BLaER1 (cell line): Measurements from ENCODE around the gene PGS1.

Experiments used
- H3K27ac ChIP-seq: shearing (Covaris generic); formaldehyde crosslinking; 2 replicates; pipeline ENCODE4 v1.8.1; 2022
- H3K27me3 ChIP-seq: shearing (Covaris generic); formaldehyde crosslinking; 2 replicates; pipeline ENCODE4 v1.8.1; 2022
- H3K36me3 ChIP-seq: shearing (Covaris generic); formaldehyde crosslinking; 2 replicates; pipeline ENCODE4 v1.8.1; 2022
- H3K4me1 ChIP-seq: shearing (Covaris generic); formaldehyde crosslinking; 2 replicates; pipeline ENCODE4 v1.8.1; 2022
- H3K4me2 ChIP-seq: shearing (Covaris generic); formaldehyde crosslinking; 2 replicates; pipeline ENCODE4 v1.8.1; 2022
- H3K4me3 ChIP-seq: shearing (Covaris generic); formaldehyde crosslinking; 2 replicates; pipeline ENCODE4 v1.8.1; 2022
- H3K9ac ChIP-seq: shearing (Covaris generic); formaldehyde crosslinking; 2 replicates; pipeline ENCODE4 v1.8.1; 2022
- H3K9me3 ChIP-seq: shearing (Covaris generic); formaldehyde crosslinking; 2 replicates; pipeline ENCODE4 v1.8.1; 2022
- H4K20me1 ChIP-seq: shearing (Covaris generic); formaldehyde crosslinking; 2 replicates; pipeline ENCODE4 v1.8.1; 2022
- Cebpa-rat ChIP-seq: shearing (Covaris generic); IDR thresholded peaks from 2 replicates; pipeline ENCODE4 v1.8.1; 2022

Gene PGS1

DNA sequence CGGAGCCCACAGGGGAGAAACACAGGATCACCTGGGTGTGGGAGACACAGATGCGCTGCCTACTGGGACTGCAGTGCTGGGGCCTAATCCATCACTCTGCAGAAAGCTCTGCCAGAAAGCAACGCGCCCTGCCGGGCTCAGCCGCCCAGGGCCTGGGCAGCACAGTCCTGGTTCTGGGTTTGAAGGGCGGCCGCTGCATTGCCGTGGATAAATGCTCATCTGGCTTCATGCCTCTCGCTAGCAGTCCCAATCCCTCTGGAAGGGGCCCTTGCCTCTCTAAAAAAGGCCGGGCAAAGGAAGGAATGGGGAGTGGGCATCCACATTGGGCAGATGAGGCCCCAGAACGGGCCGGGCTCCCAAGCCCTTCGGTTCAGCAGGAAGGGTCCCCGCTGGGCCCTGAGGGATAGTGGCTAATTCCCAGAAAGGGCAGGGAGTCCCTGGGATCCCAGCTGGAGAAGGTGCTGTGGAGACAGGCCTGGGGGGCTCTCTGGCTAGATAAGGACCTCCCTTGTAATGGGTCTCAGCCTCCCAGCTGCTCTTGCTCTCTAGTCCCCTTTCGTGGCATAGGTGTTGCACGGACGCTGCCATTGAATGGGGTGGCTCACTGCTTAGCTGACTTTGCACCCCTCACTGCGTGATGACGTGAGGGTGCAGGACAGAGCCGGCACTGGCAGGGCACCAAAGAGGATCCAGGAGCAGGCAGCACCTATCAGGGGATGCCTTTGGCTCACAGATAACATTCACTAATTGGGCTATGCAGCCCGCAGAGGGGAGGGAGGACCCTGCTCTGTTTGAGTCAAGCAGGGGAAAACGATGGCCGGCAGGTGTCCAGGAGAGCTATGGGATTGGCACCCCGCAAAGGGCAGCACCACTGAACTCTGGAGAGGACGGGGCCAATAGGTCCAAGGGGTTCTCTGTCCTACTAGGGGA lies 88.6 kb downstream of the PGS1 start:
- H3K27ac ChIP-seq = no peak overlapping the region
- no peak overlapping the region for H3K9ac ChIP-seq
- no peaks in the 10 kb centered on the region for H3K36me3 ChIP-seq
- no peak overlapping the region for H3K4me3 ChIP-seq
- H3K9me3 ChIP-seq = peaks cover 13% of the 10 kb centered on the region
- H3K4me1 ChIP-seq = peaks cover 3% of the 10 kb centered on the region
- TF ChIP-seq Cebpa-rat = no peak
- no peak overlapping the region for H3K4me2 ChIP-seq
- H3K27me3 ChIP-seq = no peaks in the 10 kb centered on the region
- no peaks in the 10 kb centered on the region for H4K20me1 ChIP-seq

DNA sequence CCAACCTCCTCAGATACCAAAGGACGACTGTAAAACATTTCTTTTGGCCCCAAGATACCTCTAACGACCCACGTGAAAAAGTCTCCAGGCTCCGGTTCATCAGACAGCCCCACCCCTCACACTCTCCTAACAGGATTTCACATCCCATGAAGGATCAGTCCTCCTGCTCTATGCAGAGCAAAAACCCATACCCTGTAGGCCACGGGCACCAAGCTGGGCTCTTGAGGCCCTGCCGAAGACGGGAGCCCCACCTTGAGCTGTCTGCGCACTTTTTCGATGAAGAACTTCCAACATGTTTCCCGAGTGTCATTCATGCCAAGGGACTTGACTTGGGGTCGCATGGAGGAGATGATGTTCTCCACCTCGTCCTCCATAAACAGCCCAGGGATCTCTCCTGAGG lies 89.9 kb downstream of the PGS1 start:
- Histone ChIP-seq H3K4me2 (no peak overlapping the region), H3K36me3 (no peaks in the 10 kb centered on the region), H3K27ac (no peak overlapping the region), H3K4me1 (peaks cover 16% of the 10 kb centered on the region), H3K27me3 (no peaks in the 10 kb centered on the region), H3K4me3 (no peak overlapping the region), H4K20me1 (no peaks in the 10 kb centered on the region), H3K9ac (no peak overlapping the region), H3K9me3 (peaks cover 13% of the 10 kb centered on the region)
- no peak for TF ChIP-seq Cebpa-rat

DNA sequence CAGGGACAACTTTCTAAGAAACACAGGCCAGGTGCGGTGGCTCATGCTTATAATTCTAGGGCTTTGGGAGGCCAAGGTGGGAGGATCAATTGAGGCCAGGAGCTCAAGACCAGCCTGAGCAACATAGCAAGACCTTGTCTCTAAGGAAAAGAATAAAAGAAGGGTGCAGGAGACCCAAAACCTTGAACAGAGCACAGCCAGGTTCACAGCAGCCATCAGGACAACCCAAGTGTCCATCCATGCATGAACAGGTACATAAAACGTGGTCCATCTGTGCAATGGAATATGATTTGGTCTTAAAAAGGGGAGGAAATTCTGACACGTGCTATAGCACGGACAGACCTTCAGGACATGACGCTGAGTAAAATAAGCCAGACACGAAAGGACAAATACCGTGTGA lies 91.0 kb downstream of the PGS1 start:
- H3K9ac ChIP-seq = no peak overlapping the region
- peaks cover 26% of the 10 kb centered on the region for H3K4me1 ChIP-seq
- H3K9me3 ChIP-seq = peaks cover 12% of the 10 kb centered on the region
- H3K27me3 ChIP-seq = peaks cover 3% of the 10 kb centered on the region; the same call in 1 of the 2 replicates
- no peaks in the 10 kb centered on the region for H4K20me1 ChIP-seq
- H3K4me3 ChIP-seq = no peak overlapping the region
- H3K4me2 ChIP-seq = no peak overlapping the region
- no peaks in the 10 kb centered on the region for H3K36me3 ChIP-seq
- no peak overlapping the region for H3K27ac ChIP-seq
- TF ChIP-seq Cebpa-rat = no peak

DNA sequence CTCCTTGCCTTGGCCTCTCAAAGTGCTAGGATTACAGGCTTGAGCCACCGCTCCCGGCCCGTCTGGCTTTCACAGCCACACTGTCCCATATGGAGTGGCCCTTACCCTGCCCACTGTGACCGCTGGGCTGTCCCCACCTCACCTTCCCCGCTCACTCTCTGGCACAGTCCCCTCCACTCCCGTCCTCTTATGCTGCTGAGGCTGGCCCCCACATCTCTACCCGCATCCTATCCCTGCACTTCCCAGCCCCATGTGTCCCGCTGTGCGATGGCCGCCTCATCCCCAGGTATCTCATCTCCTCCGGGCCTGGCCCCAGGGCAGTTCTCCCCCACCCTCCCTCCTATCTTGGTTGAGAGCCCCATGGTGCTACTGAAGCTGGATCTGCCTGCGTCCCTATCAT lies 93.2 kb downstream of the PGS1 start:
- no peak overlapping the region for H3K4me3 ChIP-seq
- no peak for TF ChIP-seq Cebpa-rat
- H3K9me3 ChIP-seq = peaks cover 16% of the 10 kb centered on the region; the same call in 1 of the 2 replicates
- no peaks in the 10 kb centered on the region for H4K20me1 ChIP-seq
- no peak overlapping the region for H3K27ac ChIP-seq
- H3K4me2 ChIP-seq = no peak overlapping the region
- peaks cover 41% of the 10 kb centered on the region for H3K4me1 ChIP-seq
- H3K36me3 ChIP-seq = no peaks in the 10 kb centered on the region
- H3K27me3 ChIP-seq = peaks cover 8% of the 10 kb centered on the region; the same call in 1 of the 2 replicates
- no peak overlapping the region for H3K9ac ChIP-seq

DNA sequence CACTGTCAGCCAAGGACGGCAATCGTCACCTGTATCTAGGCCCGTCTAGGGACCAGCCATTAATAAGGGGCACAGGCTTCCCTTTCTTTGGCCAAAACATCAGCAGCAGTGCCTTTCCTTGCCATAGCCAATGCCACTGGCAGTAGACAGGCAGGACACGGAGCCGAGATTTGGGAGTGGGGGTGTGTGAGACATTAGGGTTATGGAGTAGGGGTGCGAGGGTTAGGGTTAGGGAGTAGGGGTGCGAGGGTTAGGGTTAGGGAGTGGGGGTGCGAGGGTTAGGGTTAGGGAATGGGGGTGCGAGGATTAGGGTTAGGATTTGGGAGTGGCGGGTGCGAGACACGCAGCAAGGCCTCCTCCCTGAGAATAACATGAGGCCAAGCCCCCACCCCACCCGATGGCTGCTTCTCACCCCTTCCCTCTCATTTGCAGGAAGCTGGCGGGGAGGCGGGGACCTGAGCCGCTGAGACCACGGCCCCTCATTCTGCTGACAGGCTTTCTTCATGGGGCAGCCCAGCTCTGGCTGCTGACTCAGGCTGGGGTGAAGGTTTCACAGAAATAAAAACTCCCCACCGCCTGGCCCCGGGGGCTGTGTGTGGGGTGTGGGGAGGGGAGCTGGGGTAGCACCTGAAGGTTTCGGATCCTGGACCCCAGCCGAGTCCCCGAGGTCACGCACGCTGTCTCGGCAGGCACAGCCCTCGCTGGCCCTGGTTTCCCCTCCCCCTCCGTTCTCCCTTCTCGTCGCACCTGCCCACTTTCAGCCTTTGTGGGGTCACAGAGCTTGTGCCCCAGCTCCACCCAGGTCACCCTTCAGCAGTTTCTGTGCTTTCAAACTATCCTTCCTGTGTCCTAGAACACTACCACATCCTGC lies 93.8 kb downstream of the PGS1 start:
- H3K27me3 ChIP-seq = peaks cover 8% of the 10 kb centered on the region; the same call in 1 of the 2 replicates
- H3K4me2 ChIP-seq = peak overlapping the region; percentile 81
- H4K20me1 ChIP-seq = no peaks in the 10 kb centered on the region
- H3K9ac ChIP-seq = peak overlapping the region; percentile 17; the same call in 1 of the 2 replicates
- H3K36me3 ChIP-seq = no peaks in the 10 kb centered on the region
- peaks cover 41% of the 10 kb centered on the region for H3K4me1 ChIP-seq
- H3K9me3 ChIP-seq = peaks cover 18% of the 10 kb centered on the region; the same call in 1 of the 2 replicates
- no peak for TF ChIP-seq Cebpa-rat
- H3K4me3 ChIP-seq = 0 out of 2 replicates have a peak overlapping the region, but pooled peaks have one; percentile 18
- 0 out of 2 replicates have a peak overlapping the region, but pooled peaks have one; percentile 35 for H3K27ac ChIP-seq

DNA sequence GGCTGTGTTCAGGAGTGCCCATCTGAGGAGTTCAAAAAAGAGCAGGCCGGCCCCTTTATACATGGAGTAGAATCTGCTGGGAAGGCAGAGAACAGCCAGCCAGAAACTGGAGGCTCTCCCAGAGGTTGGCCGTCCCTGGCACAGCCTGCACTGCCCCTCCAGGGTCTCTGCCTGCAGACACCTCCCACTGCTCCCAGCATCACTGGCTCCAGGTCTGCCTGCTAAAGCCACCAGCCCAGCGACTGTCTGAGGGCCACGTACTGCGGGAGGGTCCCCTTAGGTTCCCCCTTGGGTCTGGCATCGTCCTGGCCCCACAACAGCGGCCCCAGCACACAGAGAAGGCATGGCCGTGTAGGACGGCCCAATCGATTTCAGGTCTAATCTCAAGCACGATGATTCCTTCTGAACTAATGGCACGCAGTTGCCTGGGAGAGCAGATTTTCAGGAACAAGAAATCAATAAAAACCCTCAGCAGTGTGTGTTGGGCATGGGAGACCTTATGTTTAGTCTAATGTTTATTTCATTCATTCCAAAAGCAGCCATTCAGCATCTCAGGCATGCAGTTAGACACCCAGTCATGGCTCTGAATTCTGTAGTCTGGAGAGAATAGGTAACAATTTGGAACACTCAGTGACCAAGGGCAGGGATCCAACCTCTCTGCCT lies 95.6 kb downstream of the PGS1 start:
- H3K9me3 ChIP-seq = peaks cover 14% of the 10 kb centered on the region; the same call in 1 of the 2 replicates
- peaks cover 41% of the 10 kb centered on the region for H3K4me1 ChIP-seq
- TF ChIP-seq Cebpa-rat = no peak
- H3K4me3 ChIP-seq = no peak overlapping the region
- H3K9ac ChIP-seq = no peak overlapping the region
- H3K27me3 ChIP-seq = peaks cover 8% of the 10 kb centered on the region; the same call in 1 of the 2 replicates
- peak overlapping the region; percentile 81 for H3K4me2 ChIP-seq
- no peaks in the 10 kb centered on the region for H3K36me3 ChIP-seq
- H3K27ac ChIP-seq = no peak overlapping the region
- H4K20me1 ChIP-seq = no peaks in the 10 kb centered on the region
